ENCODE results near the gene CCL1.

Gene CCL1

GRCh38 chr17:34399725-34400124 is 36.7 kb upstream of the CCL1 start:
- TF ChIP-seq POLR2AphosphoS5 (IDR thresholded peaks at IDR 0.05; ENCODE audit: low read depth, low read length) = no peak
- TF ChIP-seq TAF1 (IDR thresholded peaks at IDR 0.05; ENCODE audit: borderline replicate concordance, insufficient read depth, low read length) = no peak
- no peak for TF ChIP-seq FOXP2 (optimal IDR thresholded peaks at IDR 0.05; ENCODE audit: borderline replicate concordance, extremely low read depth, extremely low read length, insufficient read depth)
- no peak for TF ChIP-seq SIN3A (IDR thresholded peaks at IDR 0.05; ENCODE audit: borderline replicate concordance, insufficient read depth, low read length)
- TF ChIP-seq, protein P1, sequence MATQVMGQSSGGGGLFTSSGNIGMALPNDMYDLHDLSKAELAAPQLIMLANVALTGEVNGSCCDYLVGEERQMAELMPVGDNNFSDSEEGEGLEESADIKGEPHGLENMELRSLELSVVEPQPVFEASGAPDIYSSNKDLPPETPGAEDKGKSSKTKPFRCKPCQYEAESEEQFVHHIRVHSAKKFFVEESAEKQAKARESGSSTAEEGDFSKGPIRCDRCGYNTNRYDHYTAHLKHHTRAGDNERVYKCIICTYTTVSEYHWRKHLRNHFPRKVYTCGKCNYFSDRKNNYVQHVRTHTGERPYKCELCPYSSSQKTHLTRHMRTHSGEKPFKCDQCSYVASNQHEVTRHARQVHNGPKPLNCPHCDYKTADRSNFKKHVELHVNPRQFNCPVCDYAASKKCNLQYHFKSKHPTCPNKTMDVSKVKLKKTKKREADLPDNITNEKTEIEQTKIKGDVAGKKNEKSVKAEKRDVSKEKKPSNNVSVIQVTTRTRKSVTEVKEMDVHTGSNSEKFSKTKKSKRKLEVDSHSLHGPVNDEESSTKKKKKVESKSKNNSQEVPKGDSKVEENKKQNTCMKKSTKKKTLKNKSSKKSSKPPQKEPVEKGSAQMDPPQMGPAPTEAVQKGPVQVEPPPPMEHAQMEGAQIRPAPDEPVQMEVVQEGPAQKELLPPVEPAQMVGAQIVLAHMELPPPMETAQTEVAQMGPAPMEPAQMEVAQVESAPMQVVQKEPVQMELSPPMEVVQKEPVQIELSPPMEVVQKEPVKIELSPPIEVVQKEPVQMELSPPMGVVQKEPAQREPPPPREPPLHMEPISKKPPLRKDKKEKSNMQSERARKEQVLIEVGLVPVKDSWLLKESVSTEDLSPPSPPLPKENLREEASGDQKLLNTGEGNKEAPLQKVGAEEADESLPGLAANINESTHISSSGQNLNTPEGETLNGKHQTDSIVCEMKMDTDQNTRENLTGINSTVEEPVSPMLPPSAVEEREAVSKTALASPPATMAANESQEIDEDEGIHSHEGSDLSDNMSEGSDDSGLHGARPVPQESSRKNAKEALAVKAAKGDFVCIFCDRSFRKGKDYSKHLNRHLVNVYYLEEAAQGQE (IDR thresholded peaks at IDR 0.05; ENCODE audit: insufficient read depth in 1 of 2, low read depth in 2 of 2, low read length in 2 of 2) = no peak

- TF ChIP-seq TAF1 (IDR thresholded peaks at IDR 0.05; ENCODE audit: borderline replicate concordance, insufficient read depth, low read length) = no peak
- TF ChIP-seq FOXP2 (optimal IDR thresholded peaks at IDR 0.05; ENCODE audit: borderline replicate concordance, extremely low read depth, extremely low read length, insufficient read depth) = no peak
- TF ChIP-seq POLR2AphosphoS5 (IDR thresholded peaks at IDR 0.05; ENCODE audit: low read depth, low read length) = no peak
- TF ChIP-seq, protein P1 (IDR thresholded peaks at IDR 0.05; ENCODE audit: insufficient read depth in 1 of 2, low read depth in 2 of 2, low read length in 2 of 2) = no peak
- TF ChIP-seq SIN3A (IDR thresholded peaks at IDR 0.05; ENCODE audit: borderline replicate concordance, insufficient read depth, low read length) = no peak
Measured at GRCh38 chr17:34398990-34399389, 36.0 kb upstream of the CCL1 start.

GRCh38 chr17:34397265-34397664 is 34.2 kb upstream of the CCL1 start:
- TF ChIP-seq SIN3A (IDR thresholded peaks at IDR 0.05; ENCODE audit: borderline replicate concordance, insufficient read depth, low read length) (no peak), POLR2AphosphoS5 (IDR thresholded peaks at IDR 0.05; ENCODE audit: low read depth, low read length) (no peak), TAF1 (IDR thresholded peaks at IDR 0.05; ENCODE audit: borderline replicate concordance, insufficient read depth, low read length) (no peak), FOXP2 (optimal IDR thresholded peaks at IDR 0.05; ENCODE audit: borderline replicate concordance, extremely low read depth, extremely low read length, insufficient read depth) (no peak)
- TF ChIP-seq, protein P1 (IDR thresholded peaks at IDR 0.05; ENCODE audit: insufficient read depth in 1 of 2, low read depth in 2 of 2, low read length in 2 of 2) = no peak

DNA sequence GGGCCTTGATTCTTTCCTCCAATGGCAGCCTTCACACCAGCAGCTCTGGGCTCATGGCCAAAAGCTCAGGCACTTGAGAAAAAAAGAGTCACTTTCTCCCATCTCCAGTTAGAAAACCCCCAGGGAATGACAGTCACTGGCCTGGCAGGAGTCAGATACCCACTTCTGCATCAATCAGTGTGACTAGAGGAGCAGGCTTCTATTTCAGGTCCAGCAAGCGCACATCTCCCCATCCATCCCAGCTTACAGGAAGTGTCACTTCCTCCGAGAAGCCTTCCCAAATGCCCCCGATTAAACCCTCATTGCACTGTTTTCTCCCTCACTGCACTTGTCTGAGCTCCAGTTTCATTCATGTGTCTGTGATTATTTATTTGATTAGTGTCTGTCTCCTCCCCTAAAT is 30.4 kb upstream of the CCL1 start:
- TF ChIP-seq FOXP2 (optimal IDR thresholded peaks at IDR 0.05; ENCODE audit: borderline replicate concordance, extremely low read depth, extremely low read length, insufficient read depth) = no peak
- TF ChIP-seq, protein P1 (IDR thresholded peaks at IDR 0.05; ENCODE audit: insufficient read depth in 1 of 2, low read depth in 2 of 2, low read length in 2 of 2) = no peak
- no peak for TF ChIP-seq TAF1 (IDR thresholded peaks at IDR 0.05; ENCODE audit: borderline replicate concordance, insufficient read depth, low read length)
- no peak for TF ChIP-seq SIN3A (IDR thresholded peaks at IDR 0.05; ENCODE audit: borderline replicate concordance, insufficient read depth, low read length)
- TF ChIP-seq POLR2AphosphoS5 (IDR thresholded peaks at IDR 0.05; ENCODE audit: low read depth, low read length) = no peak

- TF ChIP-seq FOXP2 (optimal IDR thresholded peaks at IDR 0.05; ENCODE audit: borderline replicate concordance, extremely low read depth, extremely low read length, insufficient read depth) (no peak), TAF1 (IDR thresholded peaks at IDR 0.05; ENCODE audit: borderline replicate concordance, insufficient read depth, low read length) (no peak), POLR2AphosphoS5 (IDR thresholded peaks at IDR 0.05; ENCODE audit: low read depth, low read length) (no peak), SIN3A (IDR thresholded peaks at IDR 0.05; ENCODE audit: borderline replicate concordance, insufficient read depth, low read length) (no peak)
- TF ChIP-seq, protein P1 (IDR thresholded peaks at IDR 0.05; ENCODE audit: insufficient read depth in 1 of 2, low read depth in 2 of 2, low read length in 2 of 2) = no peak
Measured at GRCh38 chr17:34391241-34391640, 28.2 kb upstream of the CCL1 start.

Measured in PFSK-1 (cell line).